Breast epithelium (tissue), 3 donors: ENCODE data around the gene CALN1.
"Not testable (repeated sequence)": the region's sequence is repeated elsewhere in the genome, so short reads cannot be mapped to it uniquely, and the experiment has no call there.

Source experiments
- CTCF ChIP-seq, 3 donors: fragments of 450-650 bp; IDR thresholded peaks; one replicate each; pipeline ENCODE4 v1.5.1; 2016 to 2017; ENCODE audit warnings: antibody characterized with exemption in 3 of 3, mild to moderate bottlenecking in 3 of 3, moderate library complexity in 3 of 3
- POLR2AphosphoS5 ChIP-seq, 3 donors: sonication (generic); formaldehyde crosslinking; IDR thresholded peaks; one replicate each; pipeline ENCODE4 v1.6.1; 2017; ENCODE audit warnings: antibody characterized with exemption in 3 of 3

DNA sequence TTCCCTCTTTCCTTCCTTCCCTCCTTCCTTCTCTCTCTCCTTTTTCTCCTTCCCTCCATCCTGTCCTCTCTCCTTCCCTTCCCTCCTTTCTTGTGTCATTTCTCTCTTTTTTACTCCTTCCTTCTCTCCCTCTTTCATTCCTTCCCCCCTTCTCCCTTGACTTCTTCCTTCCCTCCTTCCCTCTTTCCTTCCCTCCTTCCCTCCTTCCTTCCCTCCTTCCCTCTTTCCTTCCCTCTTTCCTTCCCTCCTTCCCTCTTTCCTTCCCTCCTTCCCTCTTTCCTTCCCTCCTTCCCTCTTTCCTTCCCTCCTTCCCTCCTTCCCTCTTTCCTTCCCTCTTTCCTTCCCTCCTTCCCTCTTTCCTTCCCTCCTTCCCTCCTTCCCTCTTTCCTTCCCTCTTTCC is 203.1 kb downstream of the CALN1 start:
- not testable (repeated sequence) for TF ChIP-seq CTCF, POLR2AphosphoS5 (IDR thresholded peaks at IDR 0.05)
